HG03432 (cell line): ENCODE measurements around the gene SYCE3.
"Not testable (repeated sequence)": the region's sequence is repeated elsewhere in the genome, so short reads cannot be mapped to it uniquely, and the experiment has no call there.

Source experiments
- ATAC-seq: cut with Tn5 transposase; IDR thresholded peaks from one replicate; pipeline ENCODE4 v1.9.1; 2021; ENCODE audit warnings: mild to moderate bottlenecking, moderate library complexity; ENCODE audit not compliant: unreplicated experiment

SYCE3 gene

DNA sequence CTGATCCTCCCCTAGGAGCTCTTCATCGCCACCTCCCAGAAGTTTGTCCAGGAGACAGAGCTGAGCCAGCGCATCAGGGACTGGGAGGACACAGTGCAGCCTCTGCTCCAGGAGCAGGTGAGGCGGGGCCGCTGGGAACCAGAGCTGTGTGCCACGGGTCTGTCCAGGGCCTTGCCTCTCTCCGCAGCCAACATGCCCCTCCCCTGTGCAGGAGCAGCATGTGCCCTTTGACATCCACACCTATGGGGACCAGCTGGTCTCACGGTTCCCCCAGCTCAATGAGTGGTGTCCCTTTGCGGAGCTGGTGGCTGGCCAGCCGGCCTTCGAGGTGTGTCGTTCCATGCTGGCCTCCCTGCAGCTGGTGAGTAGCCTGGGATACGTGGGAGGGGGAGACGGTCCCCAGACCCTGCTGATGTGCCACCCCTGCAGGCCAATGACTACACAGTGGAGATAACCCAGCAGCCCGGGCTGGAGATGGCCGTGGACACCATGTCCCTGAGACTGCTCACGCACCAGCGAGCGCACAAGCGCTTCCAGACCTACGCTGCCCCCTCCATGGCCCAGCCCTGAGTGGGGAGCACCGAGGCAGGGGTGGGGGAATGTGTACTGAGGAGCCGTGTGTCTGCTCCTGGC lies 39.8 kb downstream of the SYCE3 start:
- ATAC-seq: no peak

DNA sequence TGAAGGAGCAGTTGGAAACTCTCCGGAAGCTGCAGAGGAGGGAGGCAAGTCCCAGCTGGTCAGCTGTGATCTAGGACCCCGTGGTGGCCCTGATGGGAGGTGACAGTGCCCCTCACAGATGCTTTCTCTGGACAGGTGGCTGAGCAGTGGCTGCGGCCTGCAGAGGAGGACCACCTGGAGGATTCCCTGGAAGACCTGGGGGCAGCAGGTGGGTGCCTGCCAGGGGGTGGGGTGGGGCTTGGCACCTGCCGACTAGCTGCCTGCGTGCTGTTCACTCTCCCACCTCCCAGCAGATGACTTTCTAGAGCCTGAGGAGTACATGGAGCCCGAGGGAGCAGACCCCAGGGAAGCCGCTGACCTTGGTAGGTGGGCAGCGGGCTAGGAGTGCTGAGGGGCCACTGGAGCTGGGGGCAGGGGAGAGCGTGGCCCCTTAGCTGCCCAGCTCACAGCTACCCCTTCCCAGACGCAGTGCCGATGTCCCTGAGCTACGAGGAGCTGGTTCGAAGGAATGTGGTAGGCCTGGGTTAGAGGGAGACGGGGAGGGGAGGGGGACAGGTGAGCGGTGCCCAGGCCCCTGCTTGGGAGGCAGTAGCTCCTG lies 40.4 kb downstream of the SYCE3 start:
- no peak for ATAC-seq

GRCh38 chr22:50521710-50522109 lies 41.0 kb downstream of the SYCE3 start:
- ATAC-seq: no peak

- no peak for ATAC-seq
These were observed 41.8 kb downstream of the SYCE3 start for GRCh38 chr22:50520826-50521453.

GRCh38 chr22:50520184-50520583 lies 42.5 kb downstream of the SYCE3 start:
- not testable (repeated sequence) for ATAC-seq

DNA sequence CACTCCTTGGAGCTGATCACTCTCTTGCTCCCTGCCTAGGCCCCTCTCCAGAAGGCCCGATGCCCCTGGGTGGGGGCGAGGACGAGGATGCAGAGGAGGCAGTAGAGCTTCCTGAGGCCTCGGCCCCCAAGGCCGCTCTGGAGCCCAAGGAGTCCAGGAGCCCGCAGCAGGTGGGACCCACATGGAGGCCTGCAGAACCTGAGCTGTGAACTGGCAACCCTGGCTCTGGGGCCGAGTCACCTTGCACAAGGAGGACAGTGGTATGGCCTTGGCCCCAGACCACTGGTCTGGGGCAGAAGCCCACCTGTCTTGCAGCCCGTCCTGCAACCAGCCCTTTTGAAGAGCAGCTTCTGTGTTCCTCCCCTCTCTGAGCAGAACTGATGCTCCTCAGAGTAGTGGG lies 43.6 kb downstream of the SYCE3 start:
- ATAC-seq: no peak

- ATAC-seq: no peak
These were observed 44.1 kb downstream of the SYCE3 start for GRCh38 chr22:50518606-50519005.

GRCh38 chr22:50517495-50518260 lies 45.0 kb downstream of the SYCE3 start:
- no peak for ATAC-seq

DNA sequence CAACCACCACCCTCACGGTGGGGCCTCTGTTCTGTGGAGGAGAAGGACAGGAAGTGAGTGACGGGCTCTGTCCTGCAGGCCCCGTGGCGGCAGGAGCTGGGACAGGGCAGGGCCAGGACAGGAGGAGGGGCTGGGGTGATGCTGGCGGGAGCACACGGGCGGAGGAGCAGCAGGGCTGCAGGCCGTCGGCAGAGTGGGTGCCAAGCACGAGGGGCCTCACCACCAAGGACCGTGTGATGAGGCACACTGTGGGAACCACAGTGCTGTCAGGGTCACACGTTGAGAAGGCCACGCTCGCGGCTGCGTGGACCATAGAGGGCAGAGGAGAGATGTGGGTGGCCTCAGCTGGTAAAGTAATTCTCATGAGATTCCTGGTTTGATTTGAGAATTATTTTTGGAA lies 45.8 kb downstream of the SYCE3 start:
- no peak for ATAC-seq

GRCh38 chr22:50516068-50516467 lies 46.7 kb downstream of the SYCE3 start:
- ATAC-seq: no peak

GRCh38 chr22:50513175-50513574 lies 49.5 kb downstream of the SYCE3 start:
- ATAC-seq: no peak

- ATAC-seq: no peak
These were observed 53.8 kb downstream of the SYCE3 start for GRCh38 chr22:50508897-50509296.

DNA sequence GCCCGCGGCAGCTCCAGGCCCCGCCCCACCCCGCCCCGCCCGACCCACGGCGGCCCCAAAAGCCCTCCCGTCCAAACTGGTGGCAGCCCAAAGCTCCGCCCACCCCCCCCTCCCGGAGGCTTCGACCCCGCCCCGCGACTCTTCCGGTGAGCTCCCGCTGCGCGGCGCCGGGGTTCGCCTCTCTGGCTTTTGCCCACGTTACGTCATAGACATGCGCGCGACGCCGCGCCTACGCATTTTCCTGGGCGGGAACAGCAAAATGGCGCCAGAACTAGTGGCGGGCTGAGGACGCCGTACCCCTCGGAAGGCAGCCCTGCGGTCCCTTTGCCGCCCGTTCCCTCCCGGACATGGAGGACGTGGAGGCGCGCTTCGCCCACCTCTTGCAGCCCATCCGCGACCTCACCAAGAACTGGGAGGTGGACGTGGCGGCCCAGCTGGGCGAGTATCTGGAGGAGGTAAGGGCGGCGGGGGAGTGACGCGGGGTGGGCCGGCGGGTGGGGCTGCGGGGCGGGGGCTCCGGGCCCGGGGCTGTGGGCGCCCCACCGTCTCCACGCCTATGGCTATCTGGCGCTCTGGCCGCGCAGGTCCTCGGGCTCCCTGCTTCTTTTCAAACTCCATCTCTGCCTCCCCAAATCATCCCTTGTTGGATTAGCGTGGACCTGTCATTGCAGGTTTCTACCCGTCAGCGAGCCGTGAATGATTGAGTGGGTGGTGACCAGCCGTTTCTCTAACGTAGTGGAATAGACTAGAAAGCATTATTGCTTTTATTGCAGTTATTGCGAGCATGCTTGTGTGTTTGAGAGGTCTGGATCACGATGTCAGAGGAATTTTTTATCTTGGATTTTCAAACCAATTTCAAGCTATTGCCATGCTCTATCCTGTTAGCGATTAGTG lies 54.5 kb downstream of the SYCE3 start, which contains the start of gene NCAPH2:
Gene NCAPH2 (plus strand): TSS at position 234 of the 894 bp plus-strand sequence. CDS start 114 bp downstream, at position 348.
- peak; percentile 68 for ATAC-seq

GRCh38 chr22:50507421-50507990 lies 55.2 kb downstream of the SYCE3 start, which contains the start of gene LMF2:
TSS of gene LMF2 (minus strand) at chr22:50507702. CDS start at chr22:50507675, 27 bp downstream.
- ATAC-seq: peak; percentile 60

DNA sequence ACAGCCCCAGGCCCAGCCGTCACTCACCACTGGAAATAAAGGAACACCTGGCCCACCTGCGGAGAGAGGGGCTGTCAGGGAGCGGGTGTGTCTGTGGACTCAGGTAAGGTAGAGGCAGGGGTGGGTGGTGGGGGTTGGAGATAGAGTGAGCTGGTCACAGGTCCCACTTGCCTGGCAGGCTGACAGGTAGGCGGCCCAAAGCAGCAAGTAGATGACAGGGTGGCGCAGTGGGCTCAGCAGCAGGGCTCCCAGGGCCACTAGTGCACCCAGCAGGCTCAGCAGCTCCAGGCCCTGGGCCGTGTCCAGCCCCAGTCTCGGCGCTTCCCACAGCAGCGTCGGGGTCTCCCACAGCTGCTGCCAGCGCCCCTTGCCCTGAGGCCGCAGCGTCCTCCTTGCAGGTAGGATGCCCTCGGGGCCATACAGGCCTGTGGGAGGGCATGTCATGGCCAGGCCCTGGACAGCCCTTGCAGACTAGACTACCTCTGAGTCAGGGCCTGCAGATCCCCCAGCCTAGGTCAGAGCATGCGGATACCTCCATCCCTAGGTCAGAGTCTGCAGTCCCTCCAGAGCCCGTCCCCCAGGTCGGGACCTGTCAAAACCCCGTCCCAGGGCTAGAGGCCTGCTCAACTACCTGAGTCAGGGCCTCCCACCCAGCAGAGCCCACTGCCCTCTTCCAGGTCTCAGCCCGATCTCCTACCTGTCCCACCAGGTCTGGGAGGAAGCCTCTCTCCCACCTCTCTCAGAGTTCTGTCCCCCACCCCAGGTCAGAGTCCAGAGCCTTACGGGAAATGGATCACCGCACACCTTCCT lies 55.9 kb downstream of the SYCE3 start:
- peak; percentile 4 for ATAC-seq

DNA sequence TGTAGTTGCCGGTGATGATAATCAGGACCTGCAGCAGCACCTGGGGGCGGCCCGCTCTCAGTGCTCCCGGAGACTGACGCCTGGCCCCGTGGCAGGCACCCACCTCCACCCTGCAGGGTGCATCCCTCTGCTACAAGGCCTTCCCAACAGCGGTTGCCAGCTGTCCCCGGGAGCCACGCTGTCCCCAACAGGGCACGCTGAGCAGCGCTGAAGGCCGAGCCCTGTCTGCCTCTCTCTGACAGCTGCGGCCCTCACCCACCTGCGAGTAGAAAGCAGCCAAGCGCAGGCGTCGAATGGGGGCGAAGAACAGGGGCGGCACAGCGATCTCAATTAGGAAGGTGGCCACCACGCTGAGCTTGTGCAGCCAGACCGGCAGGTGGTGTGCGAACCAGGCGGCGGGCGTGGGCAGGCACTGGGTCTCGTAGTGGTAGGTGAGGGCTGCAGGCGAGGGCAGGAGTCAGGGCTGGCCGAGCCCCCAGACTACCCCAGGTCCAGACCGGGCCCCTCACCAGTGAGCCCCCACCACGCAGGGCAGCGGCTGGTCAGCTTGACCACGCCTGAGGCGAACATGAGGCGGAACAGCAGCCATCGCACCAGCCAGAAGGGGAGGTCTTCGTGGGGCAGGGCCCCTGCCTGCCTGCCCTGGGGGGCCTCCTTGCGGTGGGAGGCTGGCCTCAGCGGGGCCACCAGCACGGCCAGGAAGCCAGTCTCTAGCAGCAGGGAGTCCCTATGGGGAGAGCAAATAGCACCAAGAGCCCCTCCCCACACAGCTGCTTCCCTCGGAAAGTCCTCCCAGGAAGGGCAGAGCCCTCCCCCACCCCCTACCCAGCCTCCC lies 56.7 kb downstream of the SYCE3 start:
- no peak for ATAC-seq

- ATAC-seq: no peak
These were observed 57.4 kb downstream of the SYCE3 start for GRCh38 chr22:50505276-50505775.
